ENCODE data around the gene DUSP11.
"Not testable (repeated sequence)": the region's sequence is repeated elsewhere in the genome, so short reads cannot be mapped to it uniquely, and the experiment has no call there.

Gene DUSP11

GRCh38 chr2:73770725-73771124 is 9.2 kb downstream of the DUSP11 start:
- no peak for DNase-seq

- DNase-seq: no peak
These were observed 12.9 kb downstream of the DUSP11 start for GRCh38 chr2:73766994-73767393.

- DNase-seq: no peak
These were observed 13.6 kb downstream of the DUSP11 start for GRCh38 chr2:73766349-73766748.

- no peak for DNase-seq
These were observed 15.0 kb downstream of the DUSP11 start for GRCh38 chr2:73764945-73765344.

- no peak for DNase-seq
These were observed 17.3 kb downstream of the DUSP11 start for GRCh38 chr2:73762571-73762970.

GRCh38 chr2:73759904-73760303 is 20.0 kb downstream of the DUSP11 start:
- DNase-seq: no peak

- no peak for DNase-seq
These were observed 20.6 kb downstream of the DUSP11 start for GRCh38 chr2:73759285-73759764.

- DNase-seq: not testable (repeated sequence)
These were observed 25.6 kb downstream of the DUSP11 start for GRCh38 chr2:73754332-73754731.

- no peak for DNase-seq
These were observed 30.6 kb downstream of the DUSP11 start for GRCh38 chr2:73749314-73749713.

GRCh38 chr2:73746877-73747208 is 33.1 kb downstream of the DUSP11 start:
- no peak for DNase-seq

GRCh38 chr2:73746015-73746876 is 33.7 kb downstream of the DUSP11 start:
- no peak for DNase-seq

GRCh38 chr2:73740767-73741166 is 39.1 kb downstream of the DUSP11 start:
- DNase-seq: no peak

GRCh38 chr2:73739101-73739500 is 40.8 kb downstream of the DUSP11 start:
- DNase-seq: no peak

GRCh38 chr2:73736855-73737779 is 42.8 kb downstream of the DUSP11 start, which contains the start of gene TPRKB:
TSS of gene TPRKB (minus strand) at chr2:73737345. CDS start at chr2:73734569, 2,776 bp downstream.
- peak; percentile 69 for DNase-seq

- DNase-seq: no peak
These were observed 43.5 kb downstream of the DUSP11 start for GRCh38 chr2:73736378-73736777.

GRCh38 chr2:73730810-73731209 is 49.1 kb downstream of the DUSP11 start:
- DNase-seq: no peak

GRCh38 chr2:73728711-73729110 is 51.2 kb downstream of the DUSP11 start:
- DNase-seq: no peak

GRCh38 chr2:73728043-73728442 is 51.9 kb downstream of the DUSP11 start:
- no peak for DNase-seq

GRCh38 chr2:73726657-73727056 is 53.2 kb downstream of the DUSP11 start:
- DNase-seq: not testable (repeated sequence)

GRCh38 chr2:73718851-73719621 is 60.9 kb downstream of the DUSP11 start:
- no peak for DNase-seq

- no peak for DNase-seq
These were observed 61.5 kb downstream of the DUSP11 start for GRCh38 chr2:73718421-73718820.

- not testable (repeated sequence) for DNase-seq
These were observed 62.2 kb downstream of the DUSP11 start for GRCh38 chr2:73717695-73718094.

- DNase-seq: no peak
These were observed 62.7 kb downstream of the DUSP11 start for GRCh38 chr2:73717251-73717606.

Data from NCI-H187 treated with DMSO at 0.1 percent for 48 hours (cell line).